ENCODE measurements around the gene C1orf226. TPM values are rescaled to one million over a fixed set of nuclear protein-coding genes. Genes with fewer than 3 reads are reported as not detected.

C1orf226 gene
- polyA plus RNA-seq, 1 experiment, result 0.07 TPM

- H3K4me3 ChIP-seq (ENCODE audit: low read depth, low read length), result no peak overlapping the region
- no peak for TF ChIP-seq CTCF (IDR thresholded peaks at IDR 0.05; ENCODE audit: low read depth, low read length)
- CTCF ChIA-PET, result interaction anchor here (1.1 to 1.3 kb wide), 2 partner anchors 17 to 20 kb away, joined by 3 to 5 read pairs; no protein-coding TSS in a partner anchor
- H3K9me3 ChIP-seq (ENCODE audit: control insufficient read depth, insufficient read depth, low read length), result no peaks in the 10 kb centered on the region; the same call in 1 of the 2 replicates
- no peak for DNase-seq (ENCODE audit: low read depth, low spot score)
- peaks cover 2% of the 10 kb centered on the region for H3K27me3 ChIP-seq (ENCODE audit: control insufficient read depth, insufficient read depth, low read length)
- no peak overlapping the region for H3K27ac ChIP-seq (ENCODE audit: low read depth, low read length)
- POLR2A ChIA-PET, result interaction anchor here (1.6 kb wide), 1 partner anchor 9 kb away, joined by 3 read pairs; the partner anchor contains the start of gene C1orf226
Measured at GRCh38 chr1:162372159-162373071, 9.1 kb upstream of the C1orf226 start.

GRCh38 chr1:162373072-162373427 is 8.5 kb upstream of the C1orf226 start:
- TF ChIP-seq CTCF (IDR thresholded peaks at IDR 0.05; ENCODE audit: low read depth, low read length), result no peak
- CTCF ChIA-PET, result no interaction called here
- no peak for DNase-seq (ENCODE audit: low read depth, low spot score)
- Histone ChIP-seq H3K27ac (ENCODE audit: low read depth, low read length) (no peak overlapping the region), H3K9me3 (ENCODE audit: control insufficient read depth, insufficient read depth, low read length) (no peaks in the 10 kb centered on the region), H3K27me3 (ENCODE audit: control insufficient read depth, insufficient read depth, low read length) (peaks cover 4% of the 10 kb centered on the region), H3K4me3 (ENCODE audit: low read depth, low read length) (no peak overlapping the region)
- POLR2A ChIA-PET, result interaction anchor here (1.6 kb wide), 1 partner anchor 8 kb away, joined by 3 read pairs; the partner anchor contains the start of gene C1orf226

GRCh38 chr1:162373541-162374260 is 7.8 kb upstream of the C1orf226 start:
- POLR2A ChIA-PET, result no interaction called here
- peaks cover 4% of the 10 kb centered on the region for H3K27me3 ChIP-seq (ENCODE audit: control insufficient read depth, insufficient read depth, low read length)
- DNase-seq (ENCODE audit: low read depth, low spot score), result no peak
- CTCF ChIA-PET, result no interaction called here
- no peak overlapping the region for H3K4me3 ChIP-seq (ENCODE audit: low read depth, low read length)
- no peak overlapping the region for H3K27ac ChIP-seq (ENCODE audit: low read depth, low read length)
- H3K9me3 ChIP-seq (ENCODE audit: control insufficient read depth, insufficient read depth, low read length), result no peaks in the 10 kb centered on the region
- no peak for TF ChIP-seq CTCF (IDR thresholded peaks at IDR 0.05; ENCODE audit: low read depth, low read length)

- Histone ChIP-seq H3K4me3 (ENCODE audit: low read depth, low read length) (no peak overlapping the region), H3K27ac (ENCODE audit: low read depth, low read length) (no peak overlapping the region)
- CTCF ChIA-PET, result no interaction called here
Measured at GRCh38 chr1:162374406-162374805, 7.1 kb upstream of the C1orf226 start.

More at GRCh38 chr1:162374406-162374805, 7.1 kb upstream of the C1orf226 start:
- no peaks in the 10 kb centered on the region for H3K9me3 ChIP-seq (ENCODE audit: control insufficient read depth, insufficient read depth, low read length)
- DNase-seq (ENCODE audit: low read depth, low spot score), result no peak
- POLR2A ChIA-PET, result no interaction called here
- H3K27me3 ChIP-seq (ENCODE audit: control insufficient read depth, insufficient read depth, low read length), result peaks cover 4% of the 10 kb centered on the region
- no peak for TF ChIP-seq CTCF (IDR thresholded peaks at IDR 0.05; ENCODE audit: low read depth, low read length)
